ENCODE data around the gene CAP2. TPM values are rescaled to one million over a fixed set of nuclear protein-coding genes. Genes with fewer than 3 reads are reported as not detected.
"Not testable (repeated sequence)": the region's sequence is repeated elsewhere in the genome, so short reads cannot be mapped to it uniquely, and the experiment has no call there.

The CAP2 gene
- total RNA-seq, 4 donors from 2014 or later = 208 to 439 (median 295) TPM

- ATAC-seq (peak; percentile 92 to 93), DNase-seq (peak in 1 of 2 donors; percentile 33)
- H3K4me3 ChIP-seq = peak overlapping the region; percentile 2 to 48 (median 32)
- H3K27me3 ChIP-seq = no peaks in the 10 kb centered on the region
- H3K36me3 ChIP-seq = no peaks in the 10 kb centered on the region
- peaks cover 7 to 8% of the 10 kb centered on the region in 2 donors for H3K4me1 ChIP-seq
- intact Hi-C loops (cut with DNase I; ENCODE audit: low total_unique reads) = loop anchor here (1.0 to 10.0 kb wide), 6 partner anchors 117 to 538 kb away; partner anchors contain the start of gene NHLRC1
- in situ Hi-C loops (cut with MboI; ENCODE audit: low sequenced_read_pairs in 4 of 4) = loop anchor here in 3 of 4 donors (5.0 to 10.0 kb wide), 3 partner anchors 117 to 427 kb away; no protein-coding TSS in a partner anchor
- H3K27ac ChIP-seq = peak overlapping the region; percentile 66 to 85 (median 75)
- H3K9me3 ChIP-seq = no peaks in the 10 kb centered on the region
- TF ChIP-seq CTCF (IDR thresholded peaks at IDR 0.05 in 4 of 5, conservative IDR thresholded peaks at IDR 0.05 in 1 of 5) (peak; percentile 78 to 97 (median 86)), POLR2A (IDR thresholded peaks at IDR 0.05) (no peak)
These were observed 190.9 kb downstream of the CAP2 start for GRCh38 chr6:17584241-17584803.

DNA sequence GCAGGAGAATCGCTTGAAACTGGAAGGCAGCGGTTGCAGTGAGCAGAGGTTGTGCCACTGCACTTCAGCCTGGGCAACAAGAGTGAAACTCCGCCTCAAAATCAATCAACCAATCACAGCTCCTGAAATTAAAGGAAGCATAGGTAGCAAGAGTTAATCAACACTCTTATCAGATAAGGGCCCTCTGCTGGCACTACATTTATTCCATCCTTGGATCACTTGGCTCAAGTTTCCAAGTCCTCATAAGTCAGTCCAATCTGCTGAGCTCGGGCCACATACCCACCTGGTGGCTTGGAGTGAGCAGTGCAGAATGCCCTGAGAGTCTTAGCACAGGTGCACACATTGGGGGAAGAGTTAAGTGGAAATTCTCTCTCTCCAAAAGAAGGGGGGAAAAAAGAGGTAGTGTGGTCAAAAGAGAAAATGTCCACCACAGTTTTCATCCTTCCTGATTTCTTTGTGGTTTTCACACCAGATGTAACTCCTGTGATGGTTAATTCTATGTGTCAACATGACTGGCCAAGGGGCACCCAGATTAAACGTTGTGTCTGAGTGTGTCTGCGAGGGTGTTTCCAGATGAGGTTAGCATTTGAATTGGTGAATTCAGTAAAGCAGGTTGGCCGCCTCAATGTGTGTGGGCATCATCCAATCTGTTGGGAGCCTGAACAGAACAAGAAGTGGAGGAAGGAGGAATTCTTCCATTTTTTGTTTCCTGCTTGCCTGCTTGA lies 192.5 kb downstream of the CAP2 start:
- Histone ChIP-seq H3K36me3 (no peaks in the 10 kb centered on the region), H3K4me1 (peaks cover 7 to 8% of the 10 kb centered on the region in 2 donors), H3K9me3 (no peaks in the 10 kb centered on the region), H3K27ac (no peak overlapping the region), H3K4me3 (no peak overlapping the region), H3K27me3 (no peaks in the 10 kb centered on the region)
- no peak for ATAC-seq
- in situ Hi-C loops (cut with MboI; ENCODE audit: low sequenced_read_pairs in 4 of 4) = loop anchor here in 1 of 4 donors (10.0 kb wide), 1 partner anchor 219 kb away; no protein-coding TSS in a partner anchor
- no peak for TF ChIP-seq POLR2A (IDR thresholded peaks at IDR 0.05)
- TF ChIP-seq CTCF (IDR thresholded peaks at IDR 0.05 in 4 of 5, conservative IDR thresholded peaks at IDR 0.05 in 1 of 5) = no peak
- intact Hi-C loops (cut with DNase I; ENCODE audit: low total_unique reads) = loop anchor here (10.0 kb wide), 1 partner anchor 311 kb away; no protein-coding TSS in a partner anchor
- DNase-seq = no peak

GRCh38 chr6:17586623-17587022 lies 193.2 kb downstream of the CAP2 start:
- intact Hi-C loops (cut with DNase I; ENCODE audit: low total_unique reads) (loop anchor here (10.0 kb wide), 1 partner anchor 312 kb away; no protein-coding TSS in a partner anchor), in situ Hi-C loops (cut with MboI; ENCODE audit: low sequenced_read_pairs in 4 of 4) (loop anchor here in 1 of 4 donors (10.0 kb wide), 1 partner anchor 218 kb away; no protein-coding TSS in a partner anchor)
- H3K27ac ChIP-seq, H3K4me3 ChIP-seq, H3K9me3 ChIP-seq, H3K36me3 ChIP-seq, H3K27me3 ChIP-seq, DNase-seq, ATAC-seq, H3K4me1 ChIP-seq: not testable (repeated sequence)

DNA sequence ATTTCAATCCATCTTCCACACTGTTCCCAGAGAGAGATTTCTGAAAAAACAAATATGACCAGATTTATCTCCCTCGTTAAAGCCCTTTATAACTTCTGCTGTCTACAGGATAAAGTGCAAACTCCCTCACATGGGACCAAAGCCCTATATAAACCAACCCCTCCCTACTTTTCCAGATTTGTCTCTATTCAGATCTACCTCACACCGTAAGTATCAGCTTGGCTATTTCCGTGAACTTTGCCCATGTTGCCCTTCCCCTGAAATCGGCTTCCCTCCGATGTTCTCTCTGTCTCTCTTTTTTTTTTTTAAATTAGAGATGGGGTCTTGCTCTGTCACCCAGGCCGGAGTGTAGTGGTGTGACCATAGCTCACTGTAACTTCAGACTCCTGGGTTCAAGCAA lies 194.6 kb downstream of the CAP2 start:
- Histone ChIP-seq H3K36me3 (no peaks in the 10 kb centered on the region), H3K27me3 (no peaks in the 10 kb centered on the region), H3K27ac (no peak overlapping the region), H3K9me3 (no peaks in the 10 kb centered on the region), H3K4me1 (peaks cover 7 to 8% of the 10 kb centered on the region in 2 donors), H3K4me3 (no peak overlapping the region)
- DNase-seq (no peak), ATAC-seq (no peak)
- TF ChIP-seq POLR2A (IDR thresholded peaks at IDR 0.05) (no peak), CTCF (IDR thresholded peaks at IDR 0.05 in 4 of 5, conservative IDR thresholded peaks at IDR 0.05 in 1 of 5) (no peak)
- intact Hi-C loops (cut with DNase I; ENCODE audit: low total_unique reads) = loop anchor here (10.0 kb wide), 1 partner anchor 313 kb away; no protein-coding TSS in a partner anchor
- in situ Hi-C loops (cut with MboI; ENCODE audit: low sequenced_read_pairs in 4 of 4) = loop anchor here in 1 of 4 donors (10.0 kb wide), 1 partner anchor 217 kb away; no protein-coding TSS in a partner anchor

All from gastrocnemius medialis (tissue), 4 donors.